Lung microvascular endothelial cell (primary cell): ENCODE results near the gene ACVR1B. TPM values are rescaled to one million over a fixed set of nuclear protein-coding genes. Genes with fewer than 3 reads are reported as not detected.
A peak's percentile ranks its signal among the peaks of the same experiment; 100 is the strongest.

Experiments used
- DNase-seq, 2 donors: peaks; one replicate each; pipeline versions ENCODE4 v3.0.0 to v3.0.0-alpha.2; 2010; ENCODE audit warnings: low read depth in 2 of 2
- total RNA-seq: library from RNA; depleted of rRNA; stranded (reverse); fragments of >200 nt; gene quantifications from 2 replicates; pipeline ENCODE4 v1.2.1, GENCODE V29; 2014

The ACVR1B gene
- total RNA-seq, 1 donor from 2014 or later: 15.1 TPM

- DNase-seq: no peak
Measured at GRCh38 chr12:52003591-52003990, 52.1 kb downstream of the ACVR1B start.

- DNase-seq: peak; percentile 57 to 77
Measured at GRCh38 chr12:52004042-52004648, 52.6 kb downstream of the ACVR1B start.

GRCh38 chr12:52005218-52005902 lies 53.9 kb downstream of the ACVR1B start:
- DNase-seq: no peak

- DNase-seq: no peak
Measured at GRCh38 chr12:52005903-52006703, 54.6 kb downstream of the ACVR1B start.

- DNase-seq: peak; percentile 86 to 89
Measured at GRCh38 chr12:52006726-52007157, 55.2 kb downstream of the ACVR1B start, which contains the start of gene TAMALIN. Gene TAMALIN, plus strand, starts transcription at chr12:52006946. Its CDS starts 74 bp downstream, at chr12:52007020.

GRCh38 chr12:52007158-52007921 lies 55.8 kb downstream of the ACVR1B start:
- peak; percentile 58 to 75 for DNase-seq

GRCh38 chr12:52007982-52008510 lies 56.5 kb downstream of the ACVR1B start:
- peak in 1 of 2 donors; percentile 39 for DNase-seq

GRCh38 chr12:52009081-52009751 lies 57.7 kb downstream of the ACVR1B start:
- peak in 1 of 2 donors; percentile 39 for DNase-seq

GRCh38 chr12:52010152-52010622 lies 58.7 kb downstream of the ACVR1B start:
- DNase-seq: peak; percentile 94 to 97

GRCh38 chr12:52010692-52011601 lies 59.4 kb downstream of the ACVR1B start:
- DNase-seq: no peak

- no peak for DNase-seq
Measured at GRCh38 chr12:52011602-52012214, 60.2 kb downstream of the ACVR1B start.

GRCh38 chr12:52013626-52014310 lies 62.3 kb downstream of the ACVR1B start:
- no peak for DNase-seq

GRCh38 chr12:52014567-52015530 lies 63.4 kb downstream of the ACVR1B start:
- DNase-seq: no peak

GRCh38 chr12:52015532-52016041 lies 64.1 kb downstream of the ACVR1B start:
- DNase-seq: no peak

- no peak for DNase-seq
Measured at GRCh38 chr12:52018433-52019112, 67.1 kb downstream of the ACVR1B start.

GRCh38 chr12:52019113-52019770 lies 67.7 kb downstream of the ACVR1B start:
- no peak for DNase-seq
